ENCODE measurements around the gene FAM3C. TPM values are rescaled to one million over a fixed set of nuclear protein-coding genes. Genes with fewer than 3 reads are reported as not detected.

FAM3C gene
- total and polyA plus RNA-seq, 2 donors (not counting 1 experiment from before 2014, with no cell fraction given) = 38.7 to 75.4 TPM

DNA sequence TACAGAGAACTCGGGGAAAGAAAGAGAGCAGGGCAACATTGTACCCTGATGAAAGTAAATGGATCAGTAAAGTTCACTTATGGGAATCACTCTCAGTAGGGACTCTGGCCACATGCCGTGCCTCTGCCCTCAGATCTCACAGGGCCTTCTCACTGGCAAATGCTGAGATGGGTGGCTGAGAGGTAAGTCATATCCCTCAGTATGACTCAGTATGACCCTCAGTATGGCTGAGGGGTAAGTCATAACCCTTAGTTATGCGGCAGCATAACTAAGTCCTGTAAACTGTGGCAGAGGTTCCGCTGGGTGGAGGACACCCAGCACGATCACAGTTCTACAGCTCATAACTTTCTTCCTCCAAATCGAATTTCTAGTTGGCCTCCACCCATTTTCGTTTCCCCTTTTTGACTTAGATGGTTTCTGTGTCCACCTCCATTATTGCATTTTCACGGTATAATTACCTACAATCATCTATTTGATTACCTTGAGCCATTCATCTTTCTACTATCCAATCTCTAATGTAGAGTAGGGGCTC lies 93.8 kb downstream of the FAM3C start:
- H3K27me3 Mint-ChIP-seq = no peaks in the 10 kb centered on the region
- POLR2A ChIA-PET = no interaction called here
- CTCF ChIA-PET = interaction anchor here (0.6 to 1.0 kb wide), 3 partner anchors 11 to 185 kb away, joined by 3 read pairs; no protein-coding TSS in a partner anchor
- H3K4me1 Mint-ChIP-seq = peaks cover 50% of the 10 kb centered on the region
- Histone ChIP-seq H3K4me3 (ENCODE audit: control extremely low read depth in 1 of 5, extremely low read depth in 1 of 5, insufficient read depth in 1 of 5, low read depth in 2 of 5, low read length in 4 of 5) (peak overlapping the region in 1 of 5 experiments; percentile 19), H3K79me2 (ENCODE audit: control insufficient read depth, insufficient read depth, low read length) (no peaks in the 10 kb centered on the region), H4K20me1 (ENCODE audit: control insufficient read depth, insufficient read depth, low read length, poor library complexity, severe bottlenecking) (no peaks in the 10 kb centered on the region), H3K4me2 (replicated peaks; ENCODE audit: low read depth, low read length, poor library complexity, severe bottlenecking) (peak overlapping the region; percentile 38), H3K27ac (ENCODE audit: low read length in 2 of 2) (peak overlapping the region; percentile 68 to 74), H2AFZ (ENCODE audit: insufficient read depth, low read depth, low read length, poor library complexity, severe bottlenecking) (peak overlapping the region; percentile 62), H3K9ac (ENCODE audit: low read length) (peak overlapping the region; percentile 18), H3K4me1 (ENCODE audit: control insufficient read depth in 2 of 2, insufficient read depth in 2 of 2, low read length in 2 of 2) (peaks cover 24 to 26% of the 10 kb centered on the region in 2 donors), H3K27me3 (replicated peaks in 1 of 4; ENCODE audit: control extremely low read depth in 1 of 4, control insufficient read depth in 3 of 4, insufficient read depth in 4 of 4, low read length in 3 of 4) (no peaks in the 10 kb centered on the region), H3K36me3 (replicated peaks in 1 of 2; ENCODE audit: control extremely low read depth in 1 of 2, control insufficient read depth in 1 of 2, extremely low read depth in 1 of 2, insufficient read depth in 2 of 2, low read length in 1 of 2) (no peaks in the 10 kb centered on the region), H3K9me3 (ENCODE audit: control extremely low read depth in 1 of 3, control insufficient read depth in 2 of 3, insufficient read depth in 1 of 3, low read length in 2 of 3) (peaks cover 0 to 4% (median 1%) of the 10 kb centered on the region in 3 donors)
- H3K9me3 Mint-ChIP-seq (ENCODE audit: insufficient read depth) = no peaks in the 10 kb centered on the region
- TF ChIP-seq EZH2 (IDR thresholded peaks at IDR 0.05; ENCODE audit: borderline replicate concordance, insufficient read depth, low read depth, low read length, poor library complexity, severe bottlenecking) = no peak
- TF ChIP-seq, protein P1, sequence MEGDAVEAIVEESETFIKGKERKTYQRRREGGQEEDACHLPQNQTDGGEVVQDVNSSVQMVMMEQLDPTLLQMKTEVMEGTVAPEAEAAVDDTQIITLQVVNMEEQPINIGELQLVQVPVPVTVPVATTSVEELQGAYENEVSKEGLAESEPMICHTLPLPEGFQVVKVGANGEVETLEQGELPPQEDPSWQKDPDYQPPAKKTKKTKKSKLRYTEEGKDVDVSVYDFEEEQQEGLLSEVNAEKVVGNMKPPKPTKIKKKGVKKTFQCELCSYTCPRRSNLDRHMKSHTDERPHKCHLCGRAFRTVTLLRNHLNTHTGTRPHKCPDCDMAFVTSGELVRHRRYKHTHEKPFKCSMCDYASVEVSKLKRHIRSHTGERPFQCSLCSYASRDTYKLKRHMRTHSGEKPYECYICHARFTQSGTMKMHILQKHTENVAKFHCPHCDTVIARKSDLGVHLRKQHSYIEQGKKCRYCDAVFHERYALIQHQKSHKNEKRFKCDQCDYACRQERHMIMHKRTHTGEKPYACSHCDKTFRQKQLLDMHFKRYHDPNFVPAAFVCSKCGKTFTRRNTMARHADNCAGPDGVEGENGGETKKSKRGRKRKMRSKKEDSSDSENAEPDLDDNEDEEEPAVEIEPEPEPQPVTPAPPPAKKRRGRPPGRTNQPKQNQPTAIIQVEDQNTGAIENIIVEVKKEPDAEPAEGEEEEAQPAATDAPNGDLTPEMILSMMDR (IDR thresholded peaks at IDR 0.05) = no peak
- peak overlapping the region; percentile 50 for H3K4me3 Mint-ChIP-seq
- 58% methylated on average over 4 of the region's 8 CpGs for WGBS (ENCODE audit: insufficient coverage)
- peak overlapping the region; percentile 87 for H3K27ac Mint-ChIP-seq
- ATAC-seq (ENCODE audit: low read depth) (peak; percentile 88), DNase-seq (peak; percentile 68)
- intact Hi-C loops (cut with micrococcal nuclease) = no loop called here

DNA sequence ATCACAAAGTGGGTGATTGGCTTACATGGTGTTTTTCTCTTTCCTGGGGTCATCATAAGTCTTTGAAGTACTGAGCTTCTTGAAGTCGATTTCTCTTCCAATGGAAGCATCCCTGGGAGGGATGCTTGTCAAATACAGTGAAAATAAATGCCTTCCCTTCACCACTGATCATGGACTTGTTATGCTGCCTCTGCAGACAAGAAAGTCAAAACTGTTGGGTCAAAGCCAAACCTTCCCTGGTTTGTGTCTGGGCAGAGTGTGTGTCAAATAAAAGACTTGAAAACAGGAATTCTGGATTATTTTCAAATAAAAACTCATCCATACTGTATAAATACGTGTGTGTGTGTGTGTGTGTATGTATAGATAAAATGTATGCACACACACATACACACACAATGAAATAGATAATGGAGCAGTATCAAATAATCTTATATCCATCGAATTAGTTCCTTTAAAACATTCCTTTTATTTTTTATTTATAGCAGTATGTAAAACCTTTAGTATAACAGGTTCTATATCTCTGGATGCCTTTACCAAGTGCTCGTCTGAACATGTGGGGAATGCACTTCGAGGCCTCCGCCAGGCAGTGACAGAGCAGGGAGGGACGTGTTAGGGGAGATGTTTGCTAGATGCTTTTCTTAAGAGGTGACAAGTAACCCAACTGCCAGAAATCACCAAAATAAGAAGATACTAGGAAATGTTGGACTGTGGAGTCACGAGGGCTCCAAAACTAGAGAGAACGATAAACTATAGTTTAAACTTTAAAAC lies 94.5 kb downstream of the FAM3C start:
- Mint-ChIP-seq H3K27ac (peak overlapping the region; percentile 87), H3K9me3 (ENCODE audit: insufficient read depth) (no peaks in the 10 kb centered on the region), H3K4me3 (no peak overlapping the region), H3K4me1 (peaks cover 45% of the 10 kb centered on the region), H3K27me3 (no peaks in the 10 kb centered on the region)
- no peak overlapping the region for H3K4me3 ChIP-seq (ENCODE audit: control extremely low read depth in 1 of 5, extremely low read depth in 1 of 5, insufficient read depth in 1 of 5, low read depth in 2 of 5, low read length in 4 of 5)
- peaks cover 0 to 4% (median 1%) of the 10 kb centered on the region in 3 donors for H3K9me3 ChIP-seq (ENCODE audit: control extremely low read depth in 1 of 3, control insufficient read depth in 2 of 3, insufficient read depth in 1 of 3, low read length in 2 of 3)
- WGBS (ENCODE audit: insufficient coverage) = 80% methylated on average over 1 of the region's 9 CpGs
- H3K27ac ChIP-seq (ENCODE audit: low read length in 2 of 2) = peak overlapping the region; percentile 68 to 74
- intact Hi-C loops (cut with micrococcal nuclease) = no loop called here
- peak overlapping the region; percentile 62 for H2AFZ ChIP-seq (ENCODE audit: insufficient read depth, low read depth, low read length, poor library complexity, severe bottlenecking)
- no peaks in the 10 kb centered on the region for H3K79me2 ChIP-seq (ENCODE audit: control insufficient read depth, insufficient read depth, low read length)
- peaks cover 24 to 26% of the 10 kb centered on the region in 2 donors for H3K4me1 ChIP-seq (ENCODE audit: control insufficient read depth in 2 of 2, insufficient read depth in 2 of 2, low read length in 2 of 2)
- H3K4me2 ChIP-seq (replicated peaks; ENCODE audit: low read depth, low read length, poor library complexity, severe bottlenecking) = peak overlapping the region; percentile 38
- H3K27me3 ChIP-seq (replicated peaks in 1 of 4; ENCODE audit: control extremely low read depth in 1 of 4, control insufficient read depth in 3 of 4, insufficient read depth in 4 of 4, low read length in 3 of 4) = no peaks in the 10 kb centered on the region
- H3K9ac ChIP-seq (ENCODE audit: low read length) = peak overlapping the region; percentile 2
- no peak for DNase-seq
- H3K36me3 ChIP-seq (replicated peaks in 1 of 2; ENCODE audit: control extremely low read depth in 1 of 2, control insufficient read depth in 1 of 2, extremely low read depth in 1 of 2, insufficient read depth in 2 of 2, low read length in 1 of 2) = no peaks in the 10 kb centered on the region
- TF ChIP-seq EZH2 (IDR thresholded peaks at IDR 0.05; ENCODE audit: borderline replicate concordance, insufficient read depth, low read depth, low read length, poor library complexity, severe bottlenecking) = no peak
- TF ChIP-seq, protein P1 (IDR thresholded peaks at IDR 0.05) = no peak
- CTCF ChIA-PET = interaction anchor here (0.6 to 1.0 kb wide), 2 partner anchors 12 to 184 kb away, joined by 3 read pairs; no protein-coding TSS in a partner anchor
- no peak for ATAC-seq (ENCODE audit: low read depth)
- POLR2A ChIA-PET = no interaction called here
- H4K20me1 ChIP-seq (ENCODE audit: control insufficient read depth, insufficient read depth, low read length, poor library complexity, severe bottlenecking) = no peaks in the 10 kb centered on the region

Data from B cell (primary cell).